OCI-LY1 (cell line): ENCODE data around the gene SMC1A.
A peak's percentile ranks its signal among the peaks of the same experiment; 100 is the strongest.
"Not testable (repeated sequence)": the region's sequence is repeated elsewhere in the genome, so short reads cannot be mapped to it uniquely, and the experiment has no call there.

Source experiments
- H2AFZ ChIP-seq: fragments of 200-600 bp; sonication (generic), shearing (Covaris generic); 2 replicates; pipeline ENCODE4 v1.6.0; 2014; ENCODE audit warnings: antibody characterized with exemption, mild to moderate bottlenecking, low read length
- H3F3A ChIP-seq: fragments of 200-600 bp; sonication (generic), shearing (Covaris generic); 2 replicates; pipeline ENCODE4 v1.6.0; 2014; ENCODE audit warnings: mild to moderate bottlenecking, antibody characterized with exemption, low read length, moderate library complexity; ENCODE audit not compliant: insufficient read depth
- H3K27ac ChIP-seq: fragments of 200-600 bp; sonication (generic); 2 replicates; pipeline ENCODE4 v1.5.1; 2014; ENCODE audit warnings: low read length, mixed run types, mild to moderate bottlenecking, low read depth; ENCODE audit not compliant: poor library complexity, severe bottlenecking
- H3K27me3 ChIP-seq: fragments of 200-600 bp; sonication (generic); 2 replicates; pipeline ENCODE4 v1.6.0; 2014; ENCODE audit warnings: antibody characterized with exemption, mild to moderate bottlenecking, low read length, moderate library complexity; ENCODE audit not compliant: insufficient read depth
- H3K36me3 ChIP-seq: fragments of 200-600 bp; sonication (generic); 2 replicates; pipeline ENCODE4 v1.6.1; 2014; ENCODE audit warnings: mild to moderate bottlenecking, antibody characterized with exemption, low read length, moderate library complexity, mixed read lengths; ENCODE audit not compliant: insufficient read depth
- H3K4me1 ChIP-seq: fragments of 200-600 bp; sonication (generic); 2 replicates; pipeline ENCODE4 v1.5.1; 2014; ENCODE audit warnings: mild to moderate bottlenecking, low read length, moderate library complexity; ENCODE audit not compliant: insufficient read depth, severe bottlenecking
- H3K4me2 ChIP-seq: fragments of 200-600 bp; sonication (generic), shearing (Covaris generic); 2 replicates; pipeline ENCODE4 v1.6.1; 2014; ENCODE audit warnings: low read length
- H3K4me3 ChIP-seq: fragments of 200-600 bp; sonication (generic); 2 replicates; pipeline ENCODE4 v1.5.1; 2014; ENCODE audit warnings: low read length, low read depth, mild to moderate bottlenecking, mixed read lengths; ENCODE audit not compliant: poor library complexity, severe bottlenecking
- H3K79me2 ChIP-seq: fragments of 200-600 bp; shearing (Covaris generic); 2 replicates; pipeline ENCODE4 v1.6.1; 2016; ENCODE audit warnings: mixed run types, low read length, mixed read lengths; ENCODE audit not compliant: insufficient read depth
- H3K9ac ChIP-seq: fragments of 200-600 bp; sonication (generic), shearing (Covaris generic); 2 replicates; pipeline ENCODE4 v1.6.1; 2014; ENCODE audit warnings: mild to moderate bottlenecking, low read length, mixed read lengths
- H3K9me2 ChIP-seq: fragments of 200-600 bp; sonication (generic), shearing (Covaris generic); 2 replicates; pipeline ENCODE4 v1.6.1; 2014; ENCODE audit warnings: low read depth, mild to moderate bottlenecking, low read length, mixed read lengths
- H3K9me3 ChIP-seq: fragments of 200-600 bp; shearing (Covaris generic); 2 replicates; pipeline ENCODE4 v1.6.1; 2014; ENCODE audit warnings: low read length, mixed read lengths
- H4K20me1 ChIP-seq: fragments of 200-600 bp; sonication (generic), shearing (Covaris generic); 2 replicates; pipeline ENCODE4 v1.6.0; 2016; ENCODE audit warnings: mild to moderate bottlenecking, low read length; ENCODE audit not compliant: insufficient read depth
- EZH2 ChIP-seq: fragments of 200-600 bp; sonication (generic), shearing (Covaris generic); IDR thresholded peaks from 2 replicates; pipeline ENCODE4 v1.8.0; 2017; ENCODE audit warnings: borderline replicate concordance, mixed run types, mild to moderate bottlenecking, antibody characterized with exemption, low read length, moderate library complexity, mixed read lengths
- TF ChIP-seq, protein P1 (sequence below): fragments of 200-600 bp; sonication (generic), shearing (Covaris generic); IDR thresholded peaks from 2 replicates; pipeline ENCODE4 v1.5.1; 2017; ENCODE audit warnings: mild to moderate bottlenecking, antibody characterized with exemption, low read length, moderate library complexity, mixed read lengths

The SMC1A gene

GRCh38 chrX:53422086-53422860 lies at the start of gene SMC1A:
TSS of gene SMC1A (minus strand) at chrX:53422654. CDS start at chrX:53422600, 54 bp downstream.
- H3K9me2 ChIP-seq, result no peaks in the 10 kb centered on the region
- peaks cover 20% of the 10 kb centered on the region for H3K4me1 ChIP-seq
- H2AFZ ChIP-seq, result no peak within 1 kb of the TSS
- H3K27me3 ChIP-seq, result no peaks in the 10 kb centered on the region
- H3K79me2 ChIP-seq, result peaks cover 45% of the 10 kb centered on the region
- no peaks in the 10 kb centered on the region for H3K9me3 ChIP-seq
- H3K27ac ChIP-seq, result peak within 1 kb of the TSS; percentile 90
- H4K20me1 ChIP-seq, result no peaks in the 10 kb centered on the region
- H3K36me3 ChIP-seq, result peaks cover 10% of the 10 kb centered on the region; the same call in 1 of the 2 replicates
- H3K9ac ChIP-seq, result peak within 1 kb of the TSS; percentile 99
- peak within 1 kb of the TSS; percentile 95 for H3K4me2 ChIP-seq
- H3K4me3 ChIP-seq, result peak within 1 kb of the TSS; percentile 98
- no peak for TF ChIP-seq EZH2
- TF ChIP-seq, protein P1, sequence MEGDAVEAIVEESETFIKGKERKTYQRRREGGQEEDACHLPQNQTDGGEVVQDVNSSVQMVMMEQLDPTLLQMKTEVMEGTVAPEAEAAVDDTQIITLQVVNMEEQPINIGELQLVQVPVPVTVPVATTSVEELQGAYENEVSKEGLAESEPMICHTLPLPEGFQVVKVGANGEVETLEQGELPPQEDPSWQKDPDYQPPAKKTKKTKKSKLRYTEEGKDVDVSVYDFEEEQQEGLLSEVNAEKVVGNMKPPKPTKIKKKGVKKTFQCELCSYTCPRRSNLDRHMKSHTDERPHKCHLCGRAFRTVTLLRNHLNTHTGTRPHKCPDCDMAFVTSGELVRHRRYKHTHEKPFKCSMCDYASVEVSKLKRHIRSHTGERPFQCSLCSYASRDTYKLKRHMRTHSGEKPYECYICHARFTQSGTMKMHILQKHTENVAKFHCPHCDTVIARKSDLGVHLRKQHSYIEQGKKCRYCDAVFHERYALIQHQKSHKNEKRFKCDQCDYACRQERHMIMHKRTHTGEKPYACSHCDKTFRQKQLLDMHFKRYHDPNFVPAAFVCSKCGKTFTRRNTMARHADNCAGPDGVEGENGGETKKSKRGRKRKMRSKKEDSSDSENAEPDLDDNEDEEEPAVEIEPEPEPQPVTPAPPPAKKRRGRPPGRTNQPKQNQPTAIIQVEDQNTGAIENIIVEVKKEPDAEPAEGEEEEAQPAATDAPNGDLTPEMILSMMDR, result no peak
- H3F3A ChIP-seq, result no peaks in the 10 kb centered on the region

DNA sequence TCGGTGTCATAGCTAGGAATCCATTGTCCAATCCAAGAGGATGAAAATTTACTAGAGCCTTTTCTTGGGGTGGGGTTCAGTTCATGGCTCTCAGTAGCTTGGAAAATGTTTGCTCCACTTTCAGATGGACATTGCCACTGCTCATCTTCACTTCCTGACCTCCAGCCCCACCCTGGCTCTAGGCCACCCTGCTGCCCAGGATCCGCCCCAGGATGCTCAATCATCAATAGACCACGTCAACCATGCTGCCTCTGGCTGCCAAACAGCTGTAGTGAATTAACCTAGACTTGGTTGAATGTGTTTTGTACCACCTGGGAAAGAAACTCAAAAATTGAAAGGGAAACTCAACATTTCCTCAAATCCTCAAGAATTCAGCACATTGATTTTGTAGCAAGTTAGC lies 48.9 kb upstream of the SMC1A start:
- H3K4me3 ChIP-seq, result no peak overlapping the region
- no peak for TF ChIP-seq EZH2
- TF ChIP-seq, protein P1, result no peak
- H3K27me3 ChIP-seq, result no peaks in the 10 kb centered on the region
- no peaks in the 10 kb centered on the region for H3F3A ChIP-seq
- no peak overlapping the region for H3K9ac ChIP-seq
- H3K4me2 ChIP-seq, result no peak overlapping the region
- no peaks in the 10 kb centered on the region for H3K9me3 ChIP-seq
- no peaks in the 10 kb centered on the region for H3K4me1 ChIP-seq
- H4K20me1 ChIP-seq, result no peaks in the 10 kb centered on the region
- no peak overlapping the region for H3K27ac ChIP-seq
- H3K9me2 ChIP-seq, result no peaks in the 10 kb centered on the region
- H3K79me2 ChIP-seq, result no peaks in the 10 kb centered on the region
- H2AFZ ChIP-seq, result no peak overlapping the region
- H3K36me3 ChIP-seq, result no peaks in the 10 kb centered on the region

GRCh38 chrX:53468659-53469058 lies 46.2 kb upstream of the SMC1A start:
- not testable (repeated sequence) for H3F3A ChIP-seq, H3K79me2 ChIP-seq, H3K4me2 ChIP-seq, H3K36me3 ChIP-seq, H2AFZ ChIP-seq, H3K4me1 ChIP-seq, H3K27me3 ChIP-seq, H4K20me1 ChIP-seq, H3K9me3 ChIP-seq, H3K4me3 ChIP-seq, H3K9ac ChIP-seq, H3K27ac ChIP-seq, H3K9me2 ChIP-seq

- Histone ChIP-seq H2AFZ (no peak overlapping the region), H3K4me2 (no peak overlapping the region), H4K20me1 (no peaks in the 10 kb centered on the region), H3K9me2 (no peaks in the 10 kb centered on the region), H3F3A (no peaks in the 10 kb centered on the region), H3K9me3 (no peaks in the 10 kb centered on the region), H3K4me3 (no peak overlapping the region), H3K36me3 (no peaks in the 10 kb centered on the region), H3K27me3 (no peaks in the 10 kb centered on the region), H3K27ac (no peak overlapping the region), H3K79me2 (no peaks in the 10 kb centered on the region), H3K4me1 (no peaks in the 10 kb centered on the region), H3K9ac (no peak overlapping the region)
- TF ChIP-seq EZH2, result no peak
- TF ChIP-seq, protein P1, result no peak
Measured at GRCh38 chrX:53458082-53458481, 35.6 kb upstream of the SMC1A start.
